Upper lobe of left lung (tissue), 6 donors: ENCODE results near the gene YJEFN3. TPM values are rescaled to one million over a fixed set of nuclear protein-coding genes. Genes with fewer than 3 reads are reported as not detected.
A peak's percentile ranks its signal among the peaks of the same experiment; 100 is the strongest.

ENCODE experiments used
- ATAC-seq, 2 donors: fragments of 200-7000 bp; cut with Tn5 transposase; one replicate each; pipeline ENCODE4 v1.9.1; 2022; ENCODE audit warnings: mild to moderate bottlenecking in 2 of 2, moderate library complexity in 2 of 2; ENCODE audit not compliant: low FRiP score in 2 of 2
- DNase-seq, 2 donors: peaks; one replicate each; pipeline ENCODE4 v3.0.0-alpha.2; 2019 to 2020
- H3K27ac ChIP-seq, 4 donors: fragments of 200-600 bp; sonication (generic); one replicate each; pipeline ENCODE4 v1.5.1; 2016 to 2019
- H3K27me3 ChIP-seq, 4 donors: fragments of 200-600 bp; sonication (generic); one replicate each; pipeline ENCODE4 v1.5.1; 2017 to 2019
- H3K36me3 ChIP-seq, 4 donors: fragments of 200-600 bp; sonication (generic); one replicate each; pipeline ENCODE4 v1.5.1; 2016 to 2019
- H3K4me1 ChIP-seq, 4 donors: fragments of 200-600 bp; sonication (generic); one replicate each; pipeline ENCODE4 v1.5.1; 2018 to 2019
- H3K4me3 ChIP-seq, 4 donors: fragments of 200-600 bp; sonication (generic); one replicate each; pipeline ENCODE4 v1.5.1; 2017 to 2019; ENCODE audit warnings: mild to moderate bottlenecking in 2 of 4, moderate library complexity in 1 of 4
- H3K9me3 ChIP-seq, 4 donors: fragments of 200-600 bp; sonication (generic); one replicate each; pipeline ENCODE4 v1.5.1; 2018 to 2019
- EP300 ChIP-seq, 4 donors: sonication (generic); formaldehyde crosslinking; IDR thresholded peaks; one replicate each; pipeline ENCODE4 v1.5.1; 2017; ENCODE audit warnings: antibody characterized with exemption in 4 of 4, control low read depth in 2 of 4
- POLR2A ChIP-seq, 4 donors: fragments of 450-650 bp; IDR thresholded peaks; one replicate each; pipeline ENCODE4 v1.5.1; 2016 to 2017; ENCODE audit warnings: antibody characterized with exemption in 4 of 4, mild to moderate bottlenecking in 2 of 4
- POLR2AphosphoS5 ChIP-seq, 2 donors: sonication (generic); formaldehyde crosslinking; IDR thresholded peaks; one replicate each; pipeline ENCODE4 v1.5.1; 2017; ENCODE audit warnings: antibody characterized with exemption in 2 of 2
- WGBS, 2 donors: methylation state at CpG; one replicate each; pipeline ENCODE4 v1.1.5; 2017 to 2018; 5-methylcytosine and 5-hydroxymethylcytosine counted together
- total RNA-seq, 6 donors: library from RNA; depleted of rRNA in 4 of 6; stranded (reverse); fragments of >200 nt in 4 of 6; gene quantifications; one replicate each; pipeline versions ENCODE4 v1.1.0 to v1.2.1, GENCODE V29; 2016 to 2021
- TF ChIP-seq, protein P1 (sequence below), 6 experiments: fragments of 450-650 bp in 4 of 6; fragments of 200-600 bp in 2 of 6; sonication (generic) in 2 of 6; IDR thresholded peaks; one replicate each; pipeline ENCODE4 v1.5.1; 2016 to 2019; ENCODE audit warnings: antibody characterized with exemption in 6 of 6
- donor health status: DM: no; HTN: no; CAD: no; lungs with moderate emphysema.
- donor health status: DM: no; HTN: yes; CAD: no; lungs with severe emphysema.

The YJEFN3 gene
- total RNA-seq, 6 donors from 2014 or later, result 0.61 to 7.3 (median 4.8) TPM

GRCh38 chr19:19544954-19545591 lies 16.4 kb downstream of the YJEFN3 start:
- Histone ChIP-seq H3K4me3 (no peak overlapping the region), H3K36me3 (no peaks in the 10 kb centered on the region), H3K27ac (no peak overlapping the region), H3K27me3 (peaks cover 3 to 23% (median 12%) of the 10 kb centered on the region in 4 donors), H3K4me1 (peaks cover 9 to 17% (median 15%) of the 10 kb centered on the region in 4 donors), H3K9me3 (no peaks in the 10 kb centered on the region)
- ATAC-seq, result no peak
- 83 to 92% methylated on average over 35 of the region's 53 CpGs for WGBS, 2 donors
- peak in 1 of 2 donors; percentile 84 for DNase-seq
- TF ChIP-seq POLR2A (IDR thresholded peaks at IDR 0.05) (no peak), POLR2AphosphoS5 (IDR thresholded peaks at IDR 0.05) (no peak), EP300 (IDR thresholded peaks at IDR 0.05) (no peak)
- TF ChIP-seq, protein P1, sequence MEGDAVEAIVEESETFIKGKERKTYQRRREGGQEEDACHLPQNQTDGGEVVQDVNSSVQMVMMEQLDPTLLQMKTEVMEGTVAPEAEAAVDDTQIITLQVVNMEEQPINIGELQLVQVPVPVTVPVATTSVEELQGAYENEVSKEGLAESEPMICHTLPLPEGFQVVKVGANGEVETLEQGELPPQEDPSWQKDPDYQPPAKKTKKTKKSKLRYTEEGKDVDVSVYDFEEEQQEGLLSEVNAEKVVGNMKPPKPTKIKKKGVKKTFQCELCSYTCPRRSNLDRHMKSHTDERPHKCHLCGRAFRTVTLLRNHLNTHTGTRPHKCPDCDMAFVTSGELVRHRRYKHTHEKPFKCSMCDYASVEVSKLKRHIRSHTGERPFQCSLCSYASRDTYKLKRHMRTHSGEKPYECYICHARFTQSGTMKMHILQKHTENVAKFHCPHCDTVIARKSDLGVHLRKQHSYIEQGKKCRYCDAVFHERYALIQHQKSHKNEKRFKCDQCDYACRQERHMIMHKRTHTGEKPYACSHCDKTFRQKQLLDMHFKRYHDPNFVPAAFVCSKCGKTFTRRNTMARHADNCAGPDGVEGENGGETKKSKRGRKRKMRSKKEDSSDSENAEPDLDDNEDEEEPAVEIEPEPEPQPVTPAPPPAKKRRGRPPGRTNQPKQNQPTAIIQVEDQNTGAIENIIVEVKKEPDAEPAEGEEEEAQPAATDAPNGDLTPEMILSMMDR (IDR thresholded peaks at IDR 0.05), result no peak

GRCh38 chr19:19545707-19546106 lies 17.0 kb downstream of the YJEFN3 start:
- peaks cover 0 to 17% (median 8%) of the 10 kb centered on the region in 4 donors for H3K27me3 ChIP-seq
- H3K9me3 ChIP-seq, result no peaks in the 10 kb centered on the region
- ATAC-seq (no peak), DNase-seq (peak in 1 of 2 donors; percentile 74)
- no peaks in the 10 kb centered on the region for H3K36me3 ChIP-seq
- no peak overlapping the region for H3K4me3 ChIP-seq
- TF ChIP-seq, protein P1 (IDR thresholded peaks at IDR 0.05), result no peak
- TF ChIP-seq POLR2A (IDR thresholded peaks at IDR 0.05) (no peak), EP300 (IDR thresholded peaks at IDR 0.05) (no peak), POLR2AphosphoS5 (IDR thresholded peaks at IDR 0.05) (no peak)
- WGBS, 2 donors, result 91 to 96% methylated on average over 13 to 23 of the region's 23 CpGs
- H3K27ac ChIP-seq, result no peak overlapping the region
- peaks cover 6 to 11% (median 8%) of the 10 kb centered on the region in 4 donors for H3K4me1 ChIP-seq

GRCh38 chr19:19546751-19547162 lies 18.0 kb downstream of the YJEFN3 start:
- WGBS, 2 donors, result 67 to 83% methylated on average over 1 to 17 of the region's 19 CpGs
- Histone ChIP-seq H3K27me3 (peaks cover 0 to 7% (median 1%) of the 10 kb centered on the region in 4 donors), H3K4me3 (no peak overlapping the region), H3K4me1 (peaks cover 0 to under 1% (median 0%) of the 10 kb centered on the region in 4 donors), H3K9me3 (no peaks in the 10 kb centered on the region), H3K27ac (no peak overlapping the region), H3K36me3 (no peaks in the 10 kb centered on the region)
- TF ChIP-seq, protein P1 (IDR thresholded peaks at IDR 0.05), result no peak
- no peak for TF ChIP-seq POLR2A (IDR thresholded peaks at IDR 0.05)
- TF ChIP-seq EP300 (IDR thresholded peaks at IDR 0.05), result no peak
- no peak for TF ChIP-seq POLR2AphosphoS5 (IDR thresholded peaks at IDR 0.05)
- peak in 1 of 2 donors; percentile 68 for DNase-seq
- ATAC-seq, result no peak

DNA sequence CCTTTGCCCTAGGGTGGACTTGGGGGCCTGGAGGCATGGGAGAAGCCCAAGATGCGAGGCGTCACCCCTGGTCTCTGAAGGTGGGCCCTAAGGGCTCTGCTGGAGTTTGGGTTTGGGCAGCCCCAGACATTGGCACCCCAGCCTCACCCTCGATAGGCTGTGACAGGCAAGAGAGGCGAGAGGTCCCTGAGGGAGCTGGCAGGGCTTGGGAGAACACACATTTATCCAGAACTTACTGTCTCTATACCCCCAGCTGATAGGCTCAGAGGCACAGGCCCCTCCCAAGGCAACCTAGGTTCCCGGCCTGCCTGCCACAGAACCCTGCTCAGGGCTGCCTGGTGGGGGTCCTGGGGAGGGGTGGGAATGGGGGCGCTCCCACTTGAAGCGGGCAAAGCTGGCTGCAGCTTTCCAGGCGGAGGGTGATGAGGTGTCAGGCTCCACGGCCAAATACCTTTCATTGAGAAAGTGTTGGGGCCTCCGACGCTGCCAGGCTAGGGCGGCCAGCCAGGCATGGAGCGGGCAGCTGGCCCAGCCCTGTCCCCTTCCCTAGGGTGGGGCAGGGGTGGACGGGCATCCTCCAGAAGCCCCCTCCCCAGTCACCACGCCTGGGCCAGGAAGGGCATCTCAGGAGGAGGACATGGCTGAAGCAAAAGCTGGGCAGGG lies 19.1 kb downstream of the YJEFN3 start:
- H3K27me3 ChIP-seq, result no peaks in the 10 kb centered on the region
- DNase-seq (no peak), ATAC-seq (no peak)
- no peaks in the 10 kb centered on the region for H3K36me3 ChIP-seq
- no peaks in the 10 kb centered on the region for H3K4me1 ChIP-seq
- WGBS, 2 donors, result 43 to 66% methylated on average over 11 to 14 of the region's 15 CpGs
- H3K27ac ChIP-seq, result no peak overlapping the region
- TF ChIP-seq EP300 (IDR thresholded peaks at IDR 0.05), result no peak
- no peaks in the 10 kb centered on the region for H3K9me3 ChIP-seq
- H3K4me3 ChIP-seq, result no peak overlapping the region

DNA sequence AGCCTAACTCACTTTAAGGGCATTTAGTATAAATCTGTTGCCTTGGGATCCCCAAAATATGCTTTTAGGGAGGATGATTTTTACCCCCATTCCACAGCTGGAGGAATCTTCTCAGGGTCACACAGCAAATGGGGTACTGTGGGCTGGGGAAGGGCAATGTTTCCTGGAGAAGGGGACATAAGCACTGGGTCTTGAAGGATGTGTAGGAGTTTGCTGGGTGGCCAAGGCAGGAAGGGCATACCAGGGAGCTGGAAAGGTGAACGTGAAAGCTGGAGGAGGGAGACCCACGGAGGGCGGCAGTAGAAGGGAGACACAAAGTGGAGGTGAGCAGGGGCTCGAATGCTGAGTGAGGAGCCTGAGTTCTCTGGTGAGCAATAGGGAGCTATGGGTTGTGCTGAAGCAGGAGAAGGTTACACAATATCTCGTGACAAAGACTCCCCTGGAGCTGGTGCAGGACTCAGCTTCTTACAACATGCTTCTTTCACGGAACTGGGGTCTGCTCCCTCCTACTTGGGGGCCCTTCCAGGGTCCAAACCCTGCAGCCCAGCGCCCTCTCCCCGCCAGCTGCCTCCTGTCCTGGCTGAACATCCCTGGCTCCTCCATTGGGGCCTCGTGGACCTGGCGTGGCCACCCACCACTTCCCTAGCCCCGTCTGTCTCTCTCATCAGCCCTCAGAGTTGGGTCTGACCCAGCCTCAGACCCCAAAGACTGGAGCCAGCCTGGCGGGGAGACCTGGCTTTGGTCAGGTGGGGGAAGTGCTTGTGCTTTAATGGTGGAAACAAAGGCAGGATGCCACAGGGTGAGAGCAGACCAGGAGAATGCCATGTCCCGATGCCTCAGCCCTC lies 20.4 kb downstream of the YJEFN3 start:
- H3K36me3 ChIP-seq, result no peaks in the 10 kb centered on the region
- TF ChIP-seq POLR2AphosphoS5 (IDR thresholded peaks at IDR 0.05) (no peak), POLR2A (IDR thresholded peaks at IDR 0.05) (no peak), EP300 (IDR thresholded peaks at IDR 0.05) (no peak)
- TF ChIP-seq, protein P1 (IDR thresholded peaks at IDR 0.05), result no peak
- WGBS, 2 donors, result 57 to 60% methylated on average over 10 to 13 of the region's 13 CpGs
- no peak for DNase-seq
- no peak overlapping the region for H3K27ac ChIP-seq
- no peaks in the 10 kb centered on the region for H3K27me3 ChIP-seq
- no peaks in the 10 kb centered on the region for H3K9me3 ChIP-seq
- no peak overlapping the region for H3K4me3 ChIP-seq
- no peaks in the 10 kb centered on the region for H3K4me1 ChIP-seq
- ATAC-seq, result no peak
